HepG2 (cell line): ENCODE data around the gene UNC50.

ENCODE experiments used
- EP300 ChIP-seq, 3 experiments: sonication (generic) in 1 of 3; formaldehyde crosslinking in 1 of 3; IDR thresholded peaks; 2 replicates each; pipeline versions ENCODE4 v1.5.1 to v1.6.1; 2011 to 2020; ENCODE audit warnings: low read depth in 2 of 3, low read length in 2 of 3, borderline replicate concordance in 1 of 3, improper control_type of control experiment in 1 of 3, mild to moderate bottlenecking in 1 of 3, missing genetic modification reagents in 1 of 3, moderate library complexity in 1 of 3
- NFYB ChIP-seq: sonication (generic); formaldehyde crosslinking; IDR thresholded peaks from 2 replicates; pipeline ENCODE4 v1.4.0; 2020; ENCODE audit warnings: missing genetic modification reagents
- POLR2A ChIP-seq, 2 experiments: IDR thresholded peaks; 2 replicates each; pipeline ENCODE4 v1.6.1; 2011; ENCODE audit warnings: low read depth in 2 of 2, low read length in 2 of 2, mild to moderate bottlenecking in 1 of 2, moderate library complexity in 1 of 2; ENCODE audit not compliant: insufficient read depth in 1 of 2
- TF ChIP-seq, protein P1 (sequence below): IDR thresholded peaks from 2 replicates; pipeline ENCODE4 v1.6.1; 2012; ENCODE audit warnings: inconsistent platforms

DNA sequence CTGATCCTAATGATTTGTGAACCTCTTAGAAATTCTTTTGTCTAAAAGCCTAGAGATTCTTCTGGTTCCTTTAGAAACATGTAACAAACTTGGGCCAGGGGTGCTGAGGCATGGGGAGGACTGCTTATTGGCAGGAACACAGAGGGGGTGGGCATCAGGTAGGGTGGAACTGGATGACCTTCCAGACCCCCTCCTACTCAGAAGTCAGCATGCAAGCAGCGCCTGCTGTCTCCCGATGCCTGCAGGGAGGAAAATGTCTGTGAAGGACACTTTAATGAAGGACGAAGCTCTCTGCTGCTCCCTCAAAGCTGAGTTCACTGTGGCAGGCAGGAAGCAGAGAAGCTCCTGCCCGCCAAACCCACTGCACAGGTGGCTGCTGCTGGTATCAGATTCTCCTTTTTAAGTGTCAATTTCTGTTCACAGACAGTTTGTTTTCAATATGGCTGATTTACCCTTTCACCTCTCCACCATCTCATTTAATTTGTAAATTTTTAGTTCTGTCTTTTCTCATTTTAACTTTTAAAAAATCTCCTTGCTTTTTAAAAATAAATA is 19.4 kb upstream of the UNC50 start:
- TF ChIP-seq POLR2A (IDR thresholded peaks at IDR 0.05; ENCODE audit: insufficient read depth in 1 of 2, low read depth in 2 of 2, low read length in 2 of 2) (no peak), NFYB (CRISPR knock-in tag) (no peak), EP300 (IDR thresholded peaks at IDR 0.05; ENCODE audit: low read depth in 2 of 2, low read length in 2 of 2) (no peak), EP300 (CRISPR knock-in tag; IDR thresholded peaks at IDR 0.05; ENCODE audit: borderline replicate concordance) (no peak)
- TF ChIP-seq, protein P1, sequence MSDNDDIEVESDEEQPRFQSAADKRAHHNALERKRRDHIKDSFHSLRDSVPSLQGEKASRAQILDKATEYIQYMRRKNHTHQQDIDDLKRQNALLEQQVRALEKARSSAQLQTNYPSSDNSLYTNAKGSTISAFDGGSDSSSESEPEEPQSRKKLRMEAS: no peak
